Gastroesophageal sphincter (tissue), 3 donors: ENCODE measurements around the gene CD1E.

Experiments
- EP300 ChIP-seq: sonication (generic); formaldehyde crosslinking; IDR thresholded peaks from one replicate; pipeline ENCODE4 v1.6.1; 2017; ENCODE audit warnings: antibody characterized with exemption, mild to moderate bottlenecking
- POLR2A ChIP-seq, 2 donors: fragments of 450-650 bp; IDR thresholded peaks; one replicate each; pipeline ENCODE4 v1.6.1; 2017; ENCODE audit warnings: antibody characterized with exemption in 2 of 2, mild to moderate bottlenecking in 2 of 2, moderate library complexity in 1 of 2
- POLR2AphosphoS5 ChIP-seq: sonication (generic); formaldehyde crosslinking; IDR thresholded peaks from one replicate; pipeline ENCODE4 v1.6.1; 2017; ENCODE audit warnings: antibody characterized with exemption
- TF ChIP-seq, protein P1 (sequence below), 4 experiments: fragments of 200-600 bp in 2 of 4; fragments of 450-650 bp in 2 of 4; sonication (generic) in 1 of 4; IDR thresholded peaks; one replicate each; pipeline ENCODE4 v1.5.1; 2017 to 2019; ENCODE audit warnings: antibody characterized with exemption in 4 of 4, mild to moderate bottlenecking in 2 of 4, moderate library complexity in 2 of 4

DNA sequence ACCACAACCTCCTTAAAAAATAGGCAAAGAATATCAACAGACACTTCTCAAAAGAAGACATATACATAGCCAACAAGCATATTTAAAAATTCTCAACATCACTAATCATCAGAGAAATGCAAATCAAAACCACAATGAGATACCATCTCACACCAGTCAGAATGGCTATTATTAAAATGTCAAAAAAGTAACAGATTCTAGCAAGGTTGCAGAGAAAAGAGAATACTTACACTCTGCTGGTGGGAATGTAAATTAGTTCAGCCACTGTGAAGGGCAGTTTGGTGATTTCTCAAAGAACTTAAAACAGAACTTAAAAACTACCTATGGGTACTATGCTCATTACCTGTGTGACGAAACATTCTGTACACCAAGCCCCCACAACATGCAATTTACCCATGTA, 43.1 kb upstream of the CD1E start:
- TF ChIP-seq, protein P1, sequence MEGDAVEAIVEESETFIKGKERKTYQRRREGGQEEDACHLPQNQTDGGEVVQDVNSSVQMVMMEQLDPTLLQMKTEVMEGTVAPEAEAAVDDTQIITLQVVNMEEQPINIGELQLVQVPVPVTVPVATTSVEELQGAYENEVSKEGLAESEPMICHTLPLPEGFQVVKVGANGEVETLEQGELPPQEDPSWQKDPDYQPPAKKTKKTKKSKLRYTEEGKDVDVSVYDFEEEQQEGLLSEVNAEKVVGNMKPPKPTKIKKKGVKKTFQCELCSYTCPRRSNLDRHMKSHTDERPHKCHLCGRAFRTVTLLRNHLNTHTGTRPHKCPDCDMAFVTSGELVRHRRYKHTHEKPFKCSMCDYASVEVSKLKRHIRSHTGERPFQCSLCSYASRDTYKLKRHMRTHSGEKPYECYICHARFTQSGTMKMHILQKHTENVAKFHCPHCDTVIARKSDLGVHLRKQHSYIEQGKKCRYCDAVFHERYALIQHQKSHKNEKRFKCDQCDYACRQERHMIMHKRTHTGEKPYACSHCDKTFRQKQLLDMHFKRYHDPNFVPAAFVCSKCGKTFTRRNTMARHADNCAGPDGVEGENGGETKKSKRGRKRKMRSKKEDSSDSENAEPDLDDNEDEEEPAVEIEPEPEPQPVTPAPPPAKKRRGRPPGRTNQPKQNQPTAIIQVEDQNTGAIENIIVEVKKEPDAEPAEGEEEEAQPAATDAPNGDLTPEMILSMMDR (IDR thresholded peaks at IDR 0.05), result no peak
- TF ChIP-seq POLR2A (IDR thresholded peaks at IDR 0.05) (no peak), EP300 (no peak), POLR2AphosphoS5 (no peak)
